ENCODE measurements around the gene IGF2R.

The IGF2R gene

DNA sequence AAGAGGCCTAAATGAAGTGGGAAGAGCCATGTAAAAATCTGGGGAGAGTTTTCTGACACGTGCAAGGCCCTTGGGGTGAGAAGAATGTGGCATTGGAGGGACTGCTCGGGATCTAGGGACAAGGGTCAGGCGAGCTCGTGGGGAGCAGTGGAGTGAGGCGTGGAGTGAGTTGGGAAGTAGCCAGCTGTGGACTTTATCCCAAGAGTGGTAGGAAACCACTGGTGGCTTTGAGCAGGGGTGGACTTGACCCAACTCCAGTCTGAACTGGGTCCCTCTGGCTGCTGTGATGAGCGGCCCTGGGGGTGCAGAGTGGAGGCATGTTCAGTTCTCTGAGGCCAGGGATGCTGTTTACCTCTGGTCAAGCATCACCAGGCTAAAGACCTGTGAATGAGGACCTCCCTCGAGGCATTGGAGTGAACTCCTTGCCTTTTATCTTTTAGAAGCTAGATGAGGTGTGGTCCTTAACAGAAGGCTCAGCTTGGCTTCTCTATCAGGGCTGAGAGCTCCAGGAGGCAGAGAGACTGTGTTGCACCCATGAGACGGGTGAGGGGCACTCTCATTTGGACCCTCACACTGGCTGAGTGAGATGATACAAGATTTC lies 173.3 kb downstream of the IGF2R start:
- no peak for DNase-seq

DNA sequence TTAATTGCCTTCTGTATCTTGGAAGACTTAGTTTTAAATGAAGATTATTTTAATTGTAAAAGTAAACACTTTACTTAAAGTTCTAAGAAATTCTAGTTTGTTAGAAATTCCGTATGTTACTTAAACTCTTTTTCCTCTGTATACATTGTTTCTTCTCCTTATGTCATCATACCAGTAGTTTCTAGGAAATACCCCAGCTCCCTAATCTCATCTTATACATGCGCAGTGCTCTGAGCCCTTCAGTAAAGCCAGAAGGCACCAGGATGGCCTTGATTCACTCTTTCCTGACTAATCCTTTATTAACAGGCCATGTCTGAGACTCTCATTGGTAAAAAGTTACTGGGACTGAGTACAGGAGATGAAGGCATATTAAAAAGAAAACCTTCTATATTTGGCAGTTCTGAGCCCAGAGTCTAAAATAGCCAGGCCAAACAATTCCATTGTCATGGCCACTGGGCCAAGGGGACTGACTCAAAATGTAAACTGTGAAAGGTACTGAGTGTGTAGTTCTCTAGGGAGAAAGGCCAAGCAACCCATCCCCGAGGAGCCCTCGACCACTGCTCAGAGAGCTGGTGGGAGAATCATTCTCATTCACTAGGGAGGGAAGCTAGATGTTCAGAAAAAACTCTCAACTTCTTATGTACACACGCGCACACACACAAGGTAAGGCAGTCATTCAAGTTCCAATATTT lies 177.7 kb downstream of the IGF2R start:
- no peak for DNase-seq

DNA sequence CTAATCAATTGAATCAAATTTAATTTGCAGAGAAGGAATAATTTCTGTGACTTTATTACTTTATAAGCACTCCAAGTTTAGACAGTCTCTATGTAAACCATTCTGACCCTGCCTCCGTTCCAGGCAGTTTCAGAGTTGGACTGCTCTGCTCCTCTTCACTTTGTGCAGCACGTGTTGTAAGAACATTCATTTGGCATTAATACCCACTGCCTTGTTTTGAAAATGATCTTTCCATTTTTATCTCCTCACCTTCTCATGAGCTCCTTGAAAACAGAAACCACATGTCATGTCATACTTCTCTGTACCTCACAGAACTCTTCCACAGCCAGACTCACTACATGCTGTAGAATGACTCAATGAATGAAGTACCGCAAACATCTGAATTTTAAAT lies 178.3 kb downstream of the IGF2R start:
- DNase-seq, result no peak

DNA sequence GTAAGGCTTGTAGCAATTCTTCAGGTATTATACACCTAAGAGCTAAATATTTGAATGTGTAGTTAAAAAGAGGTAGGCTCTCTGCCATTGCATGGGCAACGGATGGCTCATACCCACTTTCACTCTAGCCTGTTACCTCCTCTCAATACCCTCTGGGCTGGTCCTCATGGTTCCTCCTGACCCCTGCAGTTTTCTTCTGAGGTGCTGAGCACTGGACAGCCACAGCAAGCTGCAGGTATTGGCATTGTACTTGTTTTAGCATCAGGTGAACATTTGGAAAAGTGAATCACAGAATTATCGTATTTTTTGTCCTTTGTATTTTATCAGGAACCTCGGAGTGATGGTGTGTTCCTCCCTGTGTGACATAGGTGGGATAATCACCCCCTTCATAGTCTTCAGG lies 185.6 kb downstream of the IGF2R start:
- DNase-seq, result no peak

DNA sequence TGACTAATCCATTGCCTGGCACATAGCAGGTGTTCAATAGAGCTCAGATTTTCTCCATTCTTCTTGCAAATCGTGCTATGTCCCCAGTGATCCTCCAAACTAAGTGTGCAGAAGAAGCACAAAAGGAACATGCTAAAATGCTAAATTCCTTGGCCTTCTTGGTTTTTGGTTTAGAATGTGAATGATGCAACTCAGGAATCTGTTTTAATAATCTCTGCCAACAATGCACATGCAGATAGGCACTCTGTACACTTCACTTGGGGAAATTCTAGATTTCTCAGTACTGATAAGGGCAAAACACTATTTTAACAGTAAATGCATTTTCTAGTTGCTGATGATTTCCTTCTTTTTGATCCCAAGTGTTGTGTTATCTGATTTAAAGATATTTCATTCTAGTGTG lies 188.0 kb downstream of the IGF2R start:
- no peak for DNase-seq

DNA sequence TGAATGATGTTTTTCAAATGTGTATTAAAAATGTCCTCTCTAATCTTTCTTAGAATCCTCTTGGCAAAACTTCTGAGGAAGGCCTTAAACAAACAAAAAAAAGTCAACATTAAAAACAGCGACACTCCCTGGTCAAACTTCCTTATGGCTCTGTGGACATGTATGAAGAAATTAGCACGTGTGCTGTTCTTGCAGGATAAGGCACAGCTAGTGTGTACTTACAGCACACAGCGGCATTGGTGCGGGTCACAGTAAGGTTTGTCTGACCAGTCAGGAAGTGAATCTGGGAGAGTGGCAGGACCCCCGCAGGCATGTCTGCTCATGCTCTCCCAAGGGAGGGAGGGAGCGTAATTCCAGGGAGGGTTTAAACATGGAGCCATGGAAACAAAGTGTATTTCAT lies 191.6 kb downstream of the IGF2R start:
- no peak for DNase-seq

All from activated CD4-positive, alpha-beta T cell treated with anti-CD3 and anti-CD28 coated beads, Interleukin-2, amount 50 U/mL, for 1 hour (primary cell).